ENCODE results near the gene LLGL2.

DNA sequence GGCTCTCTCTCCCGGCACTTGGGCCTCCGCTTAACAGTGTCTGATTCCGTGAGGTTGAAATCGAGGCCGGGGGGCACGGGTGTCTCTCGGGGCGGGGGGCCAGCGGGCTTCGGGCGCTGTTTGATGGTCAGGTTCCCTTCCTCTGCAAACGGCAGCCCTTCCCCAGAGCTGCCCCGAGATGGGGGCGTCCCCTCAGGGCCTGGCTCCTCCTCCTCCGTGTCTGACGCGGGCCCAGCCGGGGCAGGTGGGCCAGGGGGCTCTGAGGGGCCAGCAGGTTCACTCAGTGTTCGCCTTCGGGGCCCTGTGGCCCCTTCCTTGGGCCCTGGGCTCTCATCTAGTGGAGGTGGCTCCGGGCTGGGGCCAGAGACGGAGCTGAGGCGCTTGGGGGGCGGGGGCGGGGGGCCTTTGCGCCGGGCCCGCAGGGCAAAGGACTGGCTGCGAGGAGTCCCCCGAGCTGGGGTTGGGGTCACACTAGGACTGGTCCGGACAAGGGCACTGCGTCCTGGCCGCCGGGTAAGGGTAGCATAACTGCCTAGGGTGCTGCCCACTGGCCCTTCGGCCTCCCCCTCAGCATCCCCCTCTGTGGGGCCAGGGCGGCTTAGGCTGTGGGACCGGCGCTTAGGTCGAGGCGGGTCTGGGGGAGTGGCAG is 23.3 kb upstream of the LLGL2 start:
- TF ChIP-seq, protein P1, sequence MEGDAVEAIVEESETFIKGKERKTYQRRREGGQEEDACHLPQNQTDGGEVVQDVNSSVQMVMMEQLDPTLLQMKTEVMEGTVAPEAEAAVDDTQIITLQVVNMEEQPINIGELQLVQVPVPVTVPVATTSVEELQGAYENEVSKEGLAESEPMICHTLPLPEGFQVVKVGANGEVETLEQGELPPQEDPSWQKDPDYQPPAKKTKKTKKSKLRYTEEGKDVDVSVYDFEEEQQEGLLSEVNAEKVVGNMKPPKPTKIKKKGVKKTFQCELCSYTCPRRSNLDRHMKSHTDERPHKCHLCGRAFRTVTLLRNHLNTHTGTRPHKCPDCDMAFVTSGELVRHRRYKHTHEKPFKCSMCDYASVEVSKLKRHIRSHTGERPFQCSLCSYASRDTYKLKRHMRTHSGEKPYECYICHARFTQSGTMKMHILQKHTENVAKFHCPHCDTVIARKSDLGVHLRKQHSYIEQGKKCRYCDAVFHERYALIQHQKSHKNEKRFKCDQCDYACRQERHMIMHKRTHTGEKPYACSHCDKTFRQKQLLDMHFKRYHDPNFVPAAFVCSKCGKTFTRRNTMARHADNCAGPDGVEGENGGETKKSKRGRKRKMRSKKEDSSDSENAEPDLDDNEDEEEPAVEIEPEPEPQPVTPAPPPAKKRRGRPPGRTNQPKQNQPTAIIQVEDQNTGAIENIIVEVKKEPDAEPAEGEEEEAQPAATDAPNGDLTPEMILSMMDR (IDR thresholded peaks at IDR 0.05), result no peak
- TF ChIP-seq ZFX (IDR thresholded peaks at IDR 0.05; ENCODE audit: borderline replicate concordance), result no peak

Measured in 22Rv1 (cell line).